AG20443 (cell line): ENCODE data around the gene CHST11.
"Not testable (repeated sequence)": the region's sequence is repeated elsewhere in the genome, so short reads cannot be mapped to it uniquely, and the experiment has no call there.

Experiments
- DNase-seq: peaks from one replicate; pipeline ENCODE4 v3.0.0; 2012; ENCODE audit warnings: low spot score, mixed read lengths

Gene CHST11

DNA sequence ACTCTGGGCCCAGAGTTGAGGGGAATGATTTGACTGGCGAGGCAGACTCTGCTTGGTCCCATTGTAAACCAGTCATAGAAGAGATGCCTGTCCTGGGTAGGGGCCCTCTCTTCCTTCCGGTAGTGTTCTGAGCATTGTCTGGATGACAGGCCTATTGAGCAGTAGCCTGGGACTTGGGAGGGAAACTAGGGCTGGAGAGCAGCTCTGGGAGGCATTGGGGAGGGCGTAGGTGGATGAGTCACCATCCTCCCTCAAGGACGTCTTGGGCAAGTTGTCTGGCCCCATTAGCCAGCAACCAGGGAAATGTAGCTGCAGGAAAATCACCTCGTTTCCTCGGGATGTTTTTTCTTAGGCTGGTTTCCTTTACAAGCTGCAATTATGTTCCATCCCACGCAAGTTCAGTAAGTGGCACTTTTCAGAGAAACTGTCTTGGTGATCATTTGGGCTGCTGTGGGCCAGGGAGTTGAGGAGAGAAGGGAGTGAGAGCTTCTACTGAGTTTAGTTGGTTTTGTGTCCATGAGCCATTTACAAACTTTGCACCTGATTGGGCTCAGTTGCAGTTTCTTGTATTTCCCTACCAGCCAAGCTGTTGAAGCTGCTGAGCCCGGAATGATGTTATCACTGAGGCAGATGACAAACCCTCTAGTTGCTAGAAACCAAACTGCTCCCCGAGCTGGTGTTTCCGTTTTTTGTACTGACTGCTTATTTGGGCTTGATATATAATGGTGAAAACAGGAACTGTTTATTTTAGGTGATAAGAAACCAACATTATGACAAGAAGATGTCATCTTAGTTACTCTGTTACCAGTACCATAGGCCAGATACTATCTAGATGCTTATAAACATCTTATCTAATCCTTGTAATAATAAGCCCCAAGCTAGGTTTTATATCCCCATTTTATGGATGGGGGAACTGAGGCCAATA is 147.6 kb downstream of the CHST11 start:
- peak; percentile 94 for DNase-seq

DNA sequence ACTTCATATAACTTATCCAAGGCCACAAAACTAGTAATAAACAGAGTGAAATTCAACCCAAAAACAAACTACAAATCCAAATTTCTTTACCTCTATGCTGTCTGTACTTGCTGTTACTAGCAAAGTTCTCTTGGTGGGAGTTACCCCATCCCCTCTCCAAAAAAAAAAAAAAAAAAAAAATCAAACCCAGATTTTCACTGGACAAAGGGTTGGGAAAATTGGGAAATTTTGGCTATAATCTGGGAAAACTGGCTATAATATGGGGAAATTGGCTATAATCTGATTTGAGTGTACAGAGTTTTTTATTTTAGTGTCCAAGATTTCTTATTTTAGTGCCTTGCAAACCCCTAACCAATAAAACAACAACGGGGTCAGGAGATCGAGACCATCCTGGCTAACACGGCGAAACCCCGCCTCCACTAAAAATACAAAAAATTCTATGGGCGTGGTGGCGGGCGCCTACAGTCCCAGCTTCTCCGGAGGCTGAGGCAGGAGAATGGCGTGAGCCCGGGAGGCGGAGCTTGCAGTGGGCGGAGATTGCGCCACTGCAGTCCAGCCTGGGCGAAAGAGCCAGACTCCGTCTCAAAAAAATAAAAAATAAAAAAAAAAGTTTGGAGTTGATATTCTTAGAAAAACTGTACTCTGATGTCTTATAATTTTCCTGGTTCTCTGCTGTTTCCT is 148.4 kb downstream of the CHST11 start:
- no peak for DNase-seq

DNA sequence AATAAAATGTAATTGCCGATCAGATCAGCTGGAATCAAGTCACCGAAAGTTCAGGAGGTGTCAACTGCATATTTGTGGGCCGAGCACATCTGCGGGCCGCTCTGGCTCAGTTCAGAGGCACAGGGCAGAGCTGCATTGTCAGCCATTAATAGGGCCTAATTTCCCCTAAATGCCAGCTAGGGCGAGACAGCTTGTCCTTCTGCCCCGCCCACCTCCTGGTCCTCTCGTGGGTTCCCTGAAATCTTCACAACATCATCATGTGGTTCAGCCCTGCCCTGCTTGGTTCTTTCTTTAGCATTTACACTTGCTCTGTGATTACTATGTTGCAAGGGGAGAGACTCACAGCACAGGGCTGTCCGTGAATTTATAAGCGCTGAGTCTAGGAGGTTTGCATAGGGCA is 148.9 kb downstream of the CHST11 start:
- peak; percentile 74 for DNase-seq

DNA sequence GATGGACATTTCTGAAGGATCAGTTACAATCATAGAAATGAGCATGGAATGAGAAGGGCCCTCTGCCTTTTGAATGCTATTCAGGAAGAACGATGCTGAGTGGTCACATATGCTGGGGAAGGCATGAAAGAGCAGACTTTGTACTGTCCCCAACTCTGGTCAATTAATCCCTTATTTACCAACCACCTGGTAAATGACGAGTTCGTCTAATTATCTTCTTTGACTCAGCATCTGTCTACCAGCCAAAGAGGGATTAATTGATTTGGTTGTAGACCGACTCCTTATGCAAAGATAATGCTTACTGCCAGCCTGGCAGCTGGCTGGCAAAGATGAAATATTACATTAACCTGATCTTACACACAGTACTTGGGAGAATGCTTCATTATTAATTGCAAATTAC is 152.2 kb downstream of the CHST11 start:
- no peak for DNase-seq

DNA sequence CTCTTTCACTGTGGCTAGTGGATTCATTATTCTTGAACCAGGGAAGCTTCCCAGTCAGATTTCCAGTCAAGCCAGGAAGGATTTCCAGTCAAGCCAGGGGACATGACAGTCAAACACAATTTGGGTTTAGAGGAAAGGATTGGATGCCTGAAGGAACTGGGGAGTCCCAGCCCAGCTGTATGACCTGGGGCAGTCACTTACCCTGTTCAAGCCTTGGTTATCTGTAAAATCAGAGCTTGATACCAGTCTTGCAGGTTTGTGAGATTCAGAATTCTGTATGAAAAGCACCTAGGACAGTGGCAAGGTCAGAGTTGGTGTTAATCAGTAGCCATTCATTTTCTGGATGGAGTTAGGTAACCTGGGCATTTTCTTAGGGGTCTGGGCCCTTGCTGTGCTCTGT is 152.7 kb downstream of the CHST11 start:
- no peak for DNase-seq

DNA sequence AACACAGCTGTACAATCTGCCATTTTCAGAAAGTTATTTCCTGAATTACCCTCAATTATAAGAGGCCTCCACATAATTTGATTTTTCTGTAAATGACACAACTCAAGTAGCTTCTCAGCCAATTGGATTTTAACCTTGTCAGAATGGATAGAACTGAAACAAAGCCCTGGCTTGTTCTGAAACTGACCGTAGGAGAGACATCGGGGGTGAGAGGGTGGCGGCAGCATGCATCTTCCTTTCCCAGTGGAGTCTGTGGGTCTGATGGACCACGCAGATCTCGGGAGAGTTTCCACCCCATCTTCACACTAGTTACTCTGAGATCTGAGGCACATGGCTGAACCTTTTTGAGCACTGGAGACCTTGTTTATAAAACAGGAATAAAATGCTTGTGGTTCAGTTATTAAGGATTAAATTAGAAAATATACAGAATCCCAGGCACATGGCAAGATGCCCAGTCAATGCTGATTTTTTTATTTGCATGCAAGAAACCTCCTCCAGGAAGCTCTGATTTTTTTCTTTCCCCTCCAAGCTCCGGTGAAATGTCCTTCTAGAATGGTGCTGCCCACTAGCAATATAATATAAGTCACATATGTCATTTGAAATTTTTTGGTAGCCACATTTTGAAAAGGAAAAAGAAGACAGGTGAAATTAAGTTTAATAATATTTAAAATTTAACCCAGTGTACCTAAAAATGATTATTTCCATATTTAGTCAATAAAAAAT is 153.9 kb downstream of the CHST11 start:
- no peak for DNase-seq

DNA sequence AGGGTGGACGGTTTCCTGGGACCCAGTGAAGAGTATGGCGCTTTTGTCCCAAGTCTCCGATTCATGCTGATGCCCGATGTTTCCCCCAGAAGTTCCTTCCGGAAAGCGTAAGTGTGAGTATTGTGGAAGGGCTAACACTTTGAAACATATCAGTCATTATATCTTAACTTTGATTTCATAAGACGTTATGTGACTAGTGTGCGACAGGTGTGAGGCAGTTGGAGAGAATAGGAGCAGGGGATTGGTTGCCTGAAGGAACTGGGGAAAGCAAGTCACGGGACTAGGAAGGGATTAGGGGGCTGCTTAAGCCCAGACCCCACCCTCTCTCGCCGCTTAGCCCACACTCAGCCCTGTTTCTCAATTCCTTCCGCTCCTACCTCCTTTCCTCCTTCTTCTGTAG is 154.9 kb downstream of the CHST11 start:
- DNase-seq = no peak

DNA sequence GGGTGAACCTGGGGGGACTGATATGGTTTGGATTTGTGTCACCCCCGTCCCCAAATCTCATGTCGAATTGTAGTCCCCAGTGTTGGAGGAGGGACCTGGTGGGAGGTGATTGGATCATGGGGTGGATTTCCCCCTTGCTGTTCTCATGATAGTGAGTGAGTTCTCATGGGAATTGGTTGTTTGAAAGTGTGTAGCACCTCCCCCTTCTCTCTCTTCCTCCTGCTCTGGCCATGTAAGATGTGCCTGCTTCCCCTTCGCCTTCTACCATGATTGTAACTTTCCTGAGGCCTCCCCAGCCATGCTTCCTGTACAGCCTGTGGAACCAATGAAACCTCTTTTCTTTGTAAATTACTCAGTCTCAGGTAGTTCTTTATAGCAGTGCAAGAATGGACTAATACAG is 156.6 kb downstream of the CHST11 start:
- not testable (repeated sequence) for DNase-seq

DNA sequence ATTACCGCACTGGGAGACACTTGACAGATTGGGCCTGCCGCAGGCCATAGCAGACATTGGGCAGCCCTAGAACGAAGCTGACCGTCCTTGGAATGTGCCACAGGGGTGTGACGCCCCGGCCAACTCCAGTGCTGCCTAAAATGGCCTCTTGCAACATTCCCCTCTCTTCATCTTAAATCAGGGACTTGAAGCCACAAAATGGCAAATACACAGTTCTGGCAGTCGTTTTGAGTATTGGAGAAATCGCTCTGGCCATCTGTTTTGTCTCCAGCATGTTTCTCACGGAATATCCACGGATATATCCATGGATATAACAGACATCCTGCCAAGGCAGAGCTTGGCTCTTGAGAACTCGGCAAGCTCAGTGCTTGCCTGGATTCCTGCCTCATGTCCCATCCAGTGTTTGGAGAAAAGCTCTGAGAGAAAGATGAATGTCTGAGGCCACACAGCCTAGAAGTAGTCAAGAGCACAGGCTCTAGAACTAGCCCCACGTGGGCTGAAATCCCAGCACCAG is 158.4 kb downstream of the CHST11 start:
- peak; percentile 79 for DNase-seq

DNA sequence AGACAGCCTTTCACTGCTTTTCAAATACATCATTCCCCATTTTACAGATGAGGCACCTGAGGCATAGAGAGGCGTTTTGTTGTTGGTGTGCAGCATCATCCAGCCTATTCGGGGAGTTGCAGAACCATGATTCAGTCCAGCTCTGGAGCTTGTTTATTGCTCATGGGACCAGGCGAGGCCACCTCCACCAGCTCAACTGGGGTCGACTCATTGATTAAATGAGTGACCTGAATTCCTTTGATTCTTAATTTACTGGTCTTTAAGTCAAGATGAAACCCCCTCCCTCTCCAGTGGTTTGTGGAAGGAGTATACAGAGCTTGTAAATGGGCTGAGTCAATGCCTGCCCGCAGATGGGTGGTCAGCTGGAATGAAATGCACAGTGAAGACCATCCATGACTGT is 161.9 kb downstream of the CHST11 start:
- DNase-seq = no peak

DNA sequence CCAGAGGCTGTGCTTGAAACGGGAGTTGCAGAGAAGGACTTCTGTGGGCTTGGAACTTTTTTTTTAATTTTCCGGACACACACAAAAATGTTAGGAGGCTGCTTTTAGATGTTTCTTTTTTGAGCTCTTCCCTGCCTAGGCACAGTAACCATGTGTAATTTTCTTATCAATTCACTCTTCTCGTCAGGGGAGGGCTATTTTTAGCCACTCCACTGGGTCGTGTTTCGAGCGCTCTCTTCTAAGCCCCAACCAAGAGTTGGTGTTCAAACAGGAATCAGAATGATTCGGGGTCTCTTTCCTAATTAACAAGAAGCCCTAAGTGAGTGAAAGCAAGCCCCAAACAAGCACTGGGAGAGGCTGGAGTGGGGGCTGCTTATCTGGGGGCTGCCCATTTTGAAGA is 162.6 kb downstream of the CHST11 start:
- no peak for DNase-seq

DNA sequence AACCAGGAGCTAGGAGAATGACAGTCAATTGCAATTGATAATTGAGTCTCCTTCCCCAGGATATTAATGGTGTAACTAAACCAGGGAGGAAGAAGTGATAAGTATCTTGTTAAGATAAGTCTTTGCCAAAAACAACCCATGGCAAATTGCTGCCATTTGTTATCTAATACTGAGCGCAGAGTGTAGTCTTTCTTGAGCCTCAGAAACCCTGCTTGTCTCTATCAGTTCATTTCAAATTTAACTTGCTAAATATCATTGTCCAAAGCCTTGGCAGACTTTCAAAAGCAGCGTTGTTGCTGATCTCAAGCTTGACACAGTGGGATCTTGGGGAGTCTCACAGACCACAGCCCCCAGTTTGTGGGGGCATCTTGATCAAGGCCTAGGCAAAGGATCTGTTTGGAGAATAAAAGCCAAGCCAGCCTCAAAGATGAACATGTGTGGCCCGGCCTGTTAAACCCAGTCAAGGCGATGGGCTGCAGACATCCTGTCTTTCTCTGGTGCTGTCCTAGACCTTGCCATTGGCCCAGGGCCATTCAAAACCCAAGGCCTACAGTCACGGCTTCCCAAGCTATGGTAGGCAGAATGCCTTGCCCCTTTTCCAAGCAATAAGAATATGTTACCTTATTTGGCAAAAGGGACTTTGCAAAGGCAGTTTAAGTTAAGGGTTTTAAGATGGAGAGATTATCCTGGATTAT is 164.2 kb downstream of the CHST11 start:
- no peak for DNase-seq

DNA sequence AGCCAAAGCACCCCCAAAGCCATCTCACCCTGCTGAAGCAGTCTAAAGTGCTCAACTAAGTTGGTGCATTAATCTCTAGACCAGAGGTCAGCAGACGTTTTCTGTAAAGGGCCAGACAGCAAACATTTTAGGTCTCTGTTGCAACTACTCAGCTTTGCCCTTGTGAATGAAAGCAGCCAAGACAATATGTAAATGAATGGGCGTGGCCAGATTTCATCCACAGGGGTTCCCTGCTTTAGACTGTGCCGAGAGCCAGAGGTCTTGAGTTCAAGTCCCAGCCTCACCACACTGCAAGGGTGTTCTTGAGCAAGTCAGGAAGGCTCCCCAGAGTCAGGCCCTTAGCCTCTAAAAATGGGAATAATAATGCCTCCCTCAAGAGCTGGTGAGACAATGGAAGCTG is 166.2 kb downstream of the CHST11 start:
- no peak for DNase-seq

DNA sequence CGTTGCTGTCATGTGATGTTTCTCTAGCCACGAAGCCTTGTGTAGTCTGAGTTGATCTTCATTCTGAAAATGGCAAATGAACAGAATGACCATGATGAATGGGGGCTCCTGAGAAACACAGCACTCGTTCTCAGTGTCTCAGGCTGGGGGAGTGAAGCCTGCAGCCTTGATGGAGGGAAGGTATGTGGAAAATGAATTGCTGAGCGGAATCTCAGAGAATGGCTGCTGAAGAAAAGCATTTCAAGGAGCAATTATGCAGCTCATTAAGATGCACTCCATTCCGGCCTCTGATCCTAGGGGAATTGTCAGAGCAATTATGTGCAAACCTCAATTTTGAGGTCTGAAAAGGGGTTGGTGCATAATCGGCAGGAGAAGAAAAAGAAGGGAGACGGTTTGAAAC is 167.1 kb downstream of the CHST11 start:
- no peak for DNase-seq

DNA sequence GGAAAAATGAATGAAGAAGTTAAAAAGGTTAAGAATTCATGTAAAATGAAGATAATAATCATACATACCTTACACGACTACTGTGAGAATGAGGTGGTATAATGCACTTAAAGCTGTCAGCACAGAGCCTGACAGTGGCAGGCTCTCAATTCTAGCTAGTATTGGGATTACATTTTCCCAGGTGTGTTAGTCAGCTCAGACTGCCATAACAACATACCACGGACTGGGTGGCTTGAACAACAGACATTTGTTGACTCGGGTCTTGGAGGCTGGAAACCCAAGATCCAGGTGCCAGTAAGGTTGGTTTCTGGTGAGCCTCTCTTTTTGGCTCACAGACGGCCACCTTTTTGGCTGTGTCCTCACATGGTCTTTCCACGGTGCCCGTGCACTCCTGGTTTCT is 167.8 kb downstream of the CHST11 start:
- no peak for DNase-seq

DNA sequence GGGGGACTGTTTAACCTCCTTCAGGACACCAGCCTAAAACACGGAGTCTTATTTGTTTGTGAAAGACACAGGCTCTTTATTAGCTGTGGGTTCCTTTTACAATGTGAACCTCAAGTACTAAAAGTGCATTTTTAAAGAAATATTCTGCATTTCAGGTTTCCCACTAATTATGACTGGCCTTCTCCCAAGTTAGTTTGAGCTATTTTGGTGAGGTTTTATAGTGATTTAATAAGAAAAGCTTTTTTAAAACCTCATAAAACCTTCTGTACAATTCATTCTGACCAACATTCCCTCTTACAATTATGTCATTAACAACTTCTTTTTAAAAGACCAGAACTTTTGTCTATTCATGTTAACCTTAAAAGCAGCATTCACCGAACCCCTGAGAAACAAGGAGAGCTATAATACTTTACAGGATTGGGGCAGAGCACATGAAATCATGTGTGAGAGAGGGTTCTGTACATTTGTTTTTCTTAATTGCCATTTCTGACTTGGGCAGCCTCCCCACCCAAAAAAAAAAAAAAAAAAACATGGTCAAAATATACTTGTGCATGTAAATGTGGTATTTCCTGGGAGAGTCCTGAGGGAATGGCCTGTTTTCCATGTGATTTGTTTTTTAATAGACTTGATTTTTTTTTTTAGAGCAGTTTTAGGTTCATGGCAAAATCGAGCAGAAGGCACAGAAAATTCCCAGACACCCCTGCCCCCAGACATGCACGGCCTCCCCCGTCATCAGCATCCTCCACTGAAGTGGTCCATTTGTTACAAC is 169.5 kb downstream of the CHST11 start:
- no peak for DNase-seq

DNA sequence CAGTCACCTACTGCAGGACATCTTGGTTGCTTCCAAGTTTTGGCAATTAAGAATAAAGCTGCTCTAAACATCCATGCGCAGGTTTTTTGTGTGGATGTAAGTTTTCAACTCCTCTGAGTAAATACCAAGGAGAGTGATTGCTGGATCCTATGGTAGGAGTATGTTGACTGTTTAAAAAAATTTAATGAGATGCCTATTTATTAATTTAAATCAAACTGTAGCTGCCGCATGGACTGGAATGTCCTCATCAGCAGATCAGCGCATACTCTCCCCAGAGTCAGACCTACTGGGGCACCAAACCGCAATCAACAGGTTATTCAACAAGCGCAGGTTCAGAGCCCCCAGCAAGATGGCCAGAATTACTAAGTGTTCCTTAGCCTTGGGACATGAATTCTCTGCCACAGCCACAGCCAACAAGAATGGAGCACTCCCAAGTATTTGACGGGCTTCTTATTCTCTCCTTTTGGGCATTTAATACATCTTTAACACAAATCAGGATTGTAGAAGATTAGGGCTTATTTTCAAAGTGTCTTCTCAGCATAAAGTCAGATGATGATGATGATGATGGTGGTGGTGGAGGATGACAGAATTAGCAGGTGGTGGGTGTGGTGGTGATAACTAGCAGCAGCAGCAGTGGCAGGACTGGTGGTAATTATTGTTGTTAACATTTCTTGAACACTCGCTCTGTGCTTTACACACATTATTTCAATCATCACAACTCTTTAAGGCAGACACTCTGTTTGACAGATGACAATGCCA is 170.7 kb downstream of the CHST11 start:
- DNase-seq = no peak

DNA sequence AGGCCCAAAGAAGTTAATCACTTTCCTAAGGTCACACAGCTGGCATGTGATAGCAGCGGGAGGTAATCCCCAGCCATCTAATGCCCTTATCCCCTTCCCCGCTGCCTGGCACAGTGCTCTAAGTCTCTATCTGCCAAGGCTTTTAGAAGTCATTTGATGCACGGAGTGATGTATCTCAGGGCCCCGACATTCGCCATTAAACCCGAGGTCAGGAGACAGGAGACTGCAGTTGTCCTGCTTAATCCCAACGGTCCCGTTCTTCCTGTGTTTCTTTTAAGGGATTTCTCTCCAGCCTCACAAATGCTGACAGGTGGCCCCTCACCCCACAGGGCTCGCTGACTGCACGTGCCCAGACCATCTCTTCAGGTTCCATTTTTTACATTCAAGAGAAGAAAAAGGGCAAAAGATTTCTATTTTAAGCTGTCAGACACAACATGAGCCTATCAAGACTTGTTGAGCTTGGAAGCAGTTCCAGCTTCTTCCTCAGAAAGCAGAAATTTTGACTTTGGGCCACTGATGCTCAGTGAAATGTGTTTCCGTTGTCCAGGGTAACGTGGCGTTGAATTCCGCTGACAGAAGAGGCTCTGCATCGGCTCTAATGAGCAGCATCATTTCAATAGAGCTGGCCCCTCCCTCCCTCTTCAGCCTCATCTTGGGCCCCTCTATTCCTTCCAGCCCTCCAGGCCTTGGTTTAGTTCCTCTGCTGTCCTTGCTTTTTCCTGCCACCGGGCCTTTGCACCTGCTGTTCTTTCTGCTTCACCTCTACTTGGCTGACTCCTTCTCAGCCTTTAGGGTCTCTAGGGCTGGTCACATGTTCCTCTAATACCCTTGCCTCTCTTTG is 171.5 kb downstream of the CHST11 start:
- DNase-seq = no peak

DNA sequence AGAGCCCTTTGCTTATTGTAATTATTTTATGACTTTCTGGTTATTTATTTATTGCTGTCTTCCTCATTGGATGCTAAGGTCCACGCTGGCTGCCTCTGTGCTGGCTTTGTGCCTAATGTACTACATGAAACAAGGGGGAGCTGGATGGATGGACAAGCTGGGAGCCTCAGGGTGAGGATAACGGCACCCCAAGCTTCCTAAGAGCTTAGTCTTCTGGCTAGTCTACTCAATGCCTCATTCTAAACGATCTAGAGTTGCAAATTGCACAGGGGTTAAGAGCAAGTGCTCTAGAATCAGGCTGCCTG is 172.0 kb downstream of the CHST11 start:
- no peak for DNase-seq

DNA sequence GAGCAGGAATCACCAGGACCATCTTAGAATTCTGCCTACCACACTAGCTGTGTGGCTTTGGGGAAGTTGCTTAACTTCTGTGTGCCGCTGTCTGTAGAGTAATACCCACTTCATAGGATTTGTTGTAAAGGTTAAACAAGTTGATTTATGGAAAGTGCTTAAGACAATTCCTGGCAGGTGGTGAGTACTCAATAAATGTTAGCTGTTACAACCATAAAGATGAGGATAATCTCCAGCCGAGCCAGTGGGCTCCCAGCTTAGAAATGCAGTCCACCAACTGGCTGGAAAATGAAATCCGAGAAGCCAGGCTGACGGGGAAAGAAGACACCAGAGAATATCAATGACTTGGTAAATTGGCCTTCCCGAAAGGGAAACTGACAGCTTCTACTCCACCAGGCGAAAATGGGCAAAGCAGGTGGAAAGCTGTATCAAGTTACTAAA is 173.5 kb downstream of the CHST11 start:
- DNase-seq = no peak
